Measurements from ENCODE around the gene FAM43B. TPM values are rescaled to one million over a fixed set of nuclear protein-coding genes. Genes with fewer than 3 reads are reported as not detected.

Gene FAM43B
- total and polyA plus RNA-seq, 10 of the 15 experiments (the other 5 are each of a cell fraction or from before 2014, with no cell fraction given): not detected

- CTCF ChIA-PET: interaction anchor here (1.2 kb wide), 1 partner anchor 20 kb away, joined by 3 read pairs; no protein-coding TSS in a partner anchor
These were observed 47.8 kb downstream of the FAM43B start for GRCh38 chr1:20600156-20600555.

More at GRCh38 chr1:20600156-20600555, 47.8 kb downstream of the FAM43B start:
- intact Hi-C loops (cut with micrococcal nuclease; ENCODE audit: unreplicated experiment) (no loop called here), in situ Hi-C loops (cut with MboI) (no loop called here)
- H3K9me3 ChIP-seq (replicated peaks; ENCODE audit: control insufficient read depth, insufficient read depth, low read length): no peaks in the 10 kb centered on the region; the same call in 2 of the 3 replicates
- ATAC-seq (no peak), DNase-seq (ENCODE audit: low read depth, low spot score) (no peak), FAIRE-seq (no peak)
- no peak overlapping the region for H2AFZ ChIP-seq (ENCODE audit: control insufficient read depth, low read depth, low read length)
- H3K79me2 ChIP-seq (ENCODE audit: control insufficient read depth, insufficient read depth, low read length): no peaks in the 10 kb centered on the region
- no peak for TF ChIP-seq ZBTB4 (CRISPR knock-in tag; IDR thresholded peaks at IDR 0.05)
- ChIA-PET RAD21 (ENCODE audit: unreplicated experiment) (no interaction called here), POLR2A (no interaction called here), SMC1A (ENCODE audit: uncharacterized antibody, unreplicated experiment) (no interaction called here)
- no peak overlapping the region for H3K9ac ChIP-seq (ENCODE audit: control insufficient read depth, insufficient read depth, low read length)
- no peak overlapping the region for H3K4me2 ChIP-seq (ENCODE audit: control insufficient read depth, insufficient read depth)
- H3K4me3 ChIP-seq: no peak overlapping the region
- no TSS peak for BruUV-seq (replicated peaks)
- H3K36me3 ChIP-seq (ENCODE audit: control insufficient read depth in 2 of 2, insufficient read depth in 2 of 2, low read length in 1 of 2): no peaks in the 10 kb centered on the region
- no peak overlapping the region for H3K27ac ChIP-seq (ENCODE audit: control insufficient read depth, insufficient read depth)
- no peaks in the 10 kb centered on the region for H4K20me1 ChIP-seq (ENCODE audit: control insufficient read depth, insufficient read depth)
- H3K4me1 ChIP-seq (ENCODE audit: control insufficient read depth, insufficient read depth, low read length): no peaks in the 10 kb centered on the region
- WGBS (ENCODE audit: insufficient coverage, insufficient replicate concordance, low lambda C conversion rate, missing lambda C conversion rate): 10% methylated on average over 5 of the region's 5 CpGs
- H3K27me3 ChIP-seq (replicated peaks in 1 of 2; ENCODE audit: control insufficient read depth in 2 of 2, insufficient read depth in 2 of 2, low read length in 1 of 2): no peaks in the 10 kb centered on the region

Data from GM12878 (cell line).